ENCODE results near the gene PHACTR1.

- no peak for TF ChIP-seq POLR2A (IDR thresholded peaks at IDR 0.05; ENCODE audit: low read length)
- no peak for TF ChIP-seq GATA1 (IDR thresholded peaks at IDR 0.05; ENCODE audit: low read depth, low read length)
Observed at GRCh38 chr6:13068586-13069210, 352.1 kb downstream of the PHACTR1 start.
